ENCODE results near the gene R3HDM2. TPM values are rescaled to one million over a fixed set of nuclear protein-coding genes. Genes with fewer than 3 reads are reported as not detected.

The R3HDM2 gene
- total RNA-seq, 2 experiments from 2014 or later = 42.2 to 51.4 TPM

DNA sequence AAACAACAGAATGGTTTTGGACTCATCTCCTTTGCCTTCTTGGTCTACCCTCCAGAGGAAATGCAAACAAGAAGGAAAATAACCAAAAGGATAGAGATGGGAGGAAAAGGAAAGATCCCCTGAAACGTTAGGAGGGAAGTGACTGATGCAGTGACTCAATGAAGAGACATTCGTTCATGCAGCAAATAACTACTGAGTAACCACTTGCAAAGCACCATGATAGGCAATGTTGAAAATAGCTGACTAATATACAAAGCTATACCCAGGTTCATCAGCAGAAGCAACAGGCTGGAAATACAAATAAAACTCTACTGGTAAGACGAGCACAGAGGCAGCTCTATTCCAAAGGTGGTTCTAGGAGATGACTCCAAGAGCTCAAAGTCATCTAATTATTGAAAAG lies 41.8 kb downstream of the R3HDM2 start:
- Mint-ChIP-seq H3K4me1 (ENCODE audit: low read depth) (peaks cover 12% of the 10 kb centered on the region), H3K27me3 (no peaks in the 10 kb centered on the region), H3K27ac (peak overlapping the region; percentile 42), H3K4me3 (no peak overlapping the region), H3K9me3 (no peaks in the 10 kb centered on the region), H3K36me3 (peaks cover 18% of the 10 kb centered on the region)
- DNase-seq = no peak
- CTCF ChIA-PET = interaction anchor here (1.2 kb wide), 1 partner anchor 265 kb away, joined by 3 read pairs; no protein-coding TSS in a partner anchor
- intact Hi-C loops (cut with micrococcal nuclease) = no loop called here
- POLR2A ChIA-PET = no interaction called here

GRCh38 chr12:57388425-57388824 lies 42.4 kb downstream of the R3HDM2 start:
- no peak overlapping the region for H3K27ac Mint-ChIP-seq
- no peaks in the 10 kb centered on the region for H3K9me3 Mint-ChIP-seq
- no peak for DNase-seq
- peaks cover 18% of the 10 kb centered on the region for H3K36me3 Mint-ChIP-seq
- H3K27me3 Mint-ChIP-seq = no peaks in the 10 kb centered on the region
- POLR2A ChIA-PET = no interaction called here
- intact Hi-C loops (cut with micrococcal nuclease) = no loop called here
- H3K4me3 Mint-ChIP-seq = no peak overlapping the region
- CTCF ChIA-PET = no interaction called here
- peaks cover 12% of the 10 kb centered on the region for H3K4me1 Mint-ChIP-seq (ENCODE audit: low read depth)

DNA sequence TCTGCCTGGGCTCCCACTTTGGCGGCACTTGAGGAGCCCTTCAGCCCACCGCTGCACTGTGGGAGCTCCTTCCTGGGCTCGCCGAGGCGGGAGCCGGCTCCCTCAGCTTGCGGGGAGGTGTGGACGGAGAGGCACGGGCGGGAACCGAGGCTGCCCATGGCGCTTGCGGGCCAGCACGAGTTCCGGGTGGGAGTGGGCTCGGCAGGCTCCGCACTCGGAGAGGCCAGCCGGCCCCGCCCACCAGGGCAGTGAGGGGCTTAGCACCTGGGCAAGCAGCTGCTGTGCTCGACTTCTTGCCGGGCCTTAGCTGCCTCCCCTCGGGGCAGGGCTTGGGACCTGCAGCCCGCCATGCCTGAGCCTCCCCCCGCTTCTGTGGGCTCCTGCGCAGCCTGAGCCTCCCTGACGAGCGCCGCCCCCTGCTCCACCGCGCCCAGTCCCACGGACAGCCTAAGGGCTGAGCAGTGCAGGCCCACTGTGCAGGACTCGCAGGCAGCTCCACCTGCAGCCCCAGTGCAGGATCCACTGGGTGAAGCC lies 44.6 kb downstream of the R3HDM2 start:
- ChIA-PET CTCF (interaction anchor here (0.6 to 1.4 kb wide), 3 partner anchors 9 to 66 kb away, joined by 3 to 7 read pairs (median 4); no protein-coding TSS in a partner anchor), POLR2A (no interaction called here)
- intact Hi-C loops (cut with micrococcal nuclease) = no loop called here

DNA sequence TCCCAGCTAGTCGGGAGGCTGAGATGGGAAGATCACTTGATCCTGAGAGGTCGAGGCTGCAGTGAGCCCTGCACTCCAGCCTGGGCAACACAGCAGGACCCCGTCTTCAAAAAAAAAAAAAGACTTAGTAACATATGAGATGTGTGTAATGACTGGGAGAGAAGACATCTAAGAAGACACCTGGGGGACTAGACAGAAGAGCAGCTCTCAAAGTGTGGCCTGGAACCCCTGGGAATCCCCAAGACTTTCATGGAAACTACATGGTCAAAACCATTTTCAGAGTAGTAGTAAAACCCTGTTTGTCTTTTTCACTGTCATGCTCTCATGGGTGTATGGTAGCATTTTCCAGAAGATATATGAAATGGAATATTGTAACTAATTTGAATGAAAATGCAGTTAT lies 45.3 kb downstream of the R3HDM2 start:
- peaks cover 13% of the 10 kb centered on the region for H3K36me3 Mint-ChIP-seq
- ChIA-PET CTCF (interaction anchor here (0.6 to 1.4 kb wide), 2 partner anchors 25 to 66 kb away, joined by 4 to 7 read pairs; no protein-coding TSS in a partner anchor), POLR2A (no interaction called here)
- intact Hi-C loops (cut with micrococcal nuclease) = no loop called here
- peaks cover 18% of the 10 kb centered on the region for H3K4me1 Mint-ChIP-seq (ENCODE audit: low read depth)
- H3K4me3 Mint-ChIP-seq = no peak overlapping the region
- no peak overlapping the region for H3K27ac Mint-ChIP-seq
- no peaks in the 10 kb centered on the region for H3K27me3 Mint-ChIP-seq
- H3K9me3 Mint-ChIP-seq = no peaks in the 10 kb centered on the region
- DNase-seq = no peak

More for the DNA sequence above, 44.6 kb downstream of the R3HDM2 start:
- no peak for DNase-seq
- Mint-ChIP-seq H3K27ac (no peak overlapping the region), H3K4me3 (no peak overlapping the region), H3K27me3 (no peaks in the 10 kb centered on the region), H3K36me3 (peaks cover 11% of the 10 kb centered on the region), H3K4me1 (ENCODE audit: low read depth) (peaks cover 16% of the 10 kb centered on the region), H3K9me3 (no peaks in the 10 kb centered on the region)

GRCh38 chr12:57384478-57384877 lies 46.4 kb downstream of the R3HDM2 start:
- H3K4me1 Mint-ChIP-seq (ENCODE audit: low read depth) = peaks cover 18% of the 10 kb centered on the region
- DNase-seq = no peak
- peaks cover 13% of the 10 kb centered on the region for H3K36me3 Mint-ChIP-seq
- CTCF ChIA-PET = interaction anchor here (0.9 to 1.4 kb wide), 2 partner anchors 67 to 145 kb away, joined by 3 to 7 read pairs; no protein-coding TSS in a partner anchor
- POLR2A ChIA-PET = no interaction called here
- no peaks in the 10 kb centered on the region for H3K9me3 Mint-ChIP-seq
- H3K4me3 Mint-ChIP-seq = no peak overlapping the region
- H3K27ac Mint-ChIP-seq = no peak overlapping the region
- intact Hi-C loops (cut with micrococcal nuclease) = no loop called here
- no peaks in the 10 kb centered on the region for H3K27me3 Mint-ChIP-seq

- Mint-ChIP-seq H3K27ac (no peak overlapping the region), H3K27me3 (no peaks in the 10 kb centered on the region), H3K9me3 (no peaks in the 10 kb centered on the region), H3K36me3 (peaks cover 8% of the 10 kb centered on the region), H3K4me1 (ENCODE audit: low read depth) (peaks cover 19% of the 10 kb centered on the region), H3K4me3 (no peak overlapping the region)
- ChIA-PET POLR2A (no interaction called here), CTCF (no interaction called here)
- DNase-seq = no peak
- intact Hi-C loops (cut with micrococcal nuclease) = no loop called here
Observed at GRCh38 chr12:57381693-57382220, 49.1 kb downstream of the R3HDM2 start.

DNA sequence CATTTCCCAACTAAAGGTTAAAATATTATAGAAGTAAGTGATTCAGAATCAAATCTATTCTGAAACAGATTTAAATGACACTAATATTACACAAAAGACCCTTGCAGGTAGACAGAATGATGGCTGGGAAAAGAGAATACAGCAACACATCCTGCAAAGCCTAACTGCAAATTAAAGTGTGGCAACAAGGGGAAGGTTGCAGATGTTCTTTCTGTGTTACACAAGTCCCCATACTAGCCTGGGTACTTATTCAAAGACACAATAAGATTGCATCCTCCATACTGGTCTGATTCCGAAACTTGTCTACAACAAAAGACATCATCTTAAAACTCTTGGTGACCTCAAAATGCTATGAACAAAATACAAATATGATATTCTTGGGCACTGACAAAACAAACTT lies 50.5 kb downstream of the R3HDM2 start:
- Mint-ChIP-seq H3K27me3 (no peaks in the 10 kb centered on the region), H3K27ac (no peak overlapping the region), H3K36me3 (peaks cover 8% of the 10 kb centered on the region), H3K4me3 (no peak overlapping the region), H3K9me3 (no peaks in the 10 kb centered on the region), H3K4me1 (ENCODE audit: low read depth) (peaks cover 16% of the 10 kb centered on the region)
- intact Hi-C loops (cut with micrococcal nuclease) = no loop called here
- ChIA-PET CTCF (interaction anchor here (1.8 kb wide), 1 partner anchor 72 kb away, joined by 7 read pairs; no protein-coding TSS in a partner anchor), POLR2A (no interaction called here)
- DNase-seq = no peak

GRCh38 chr12:57377103-57377840 lies 53.6 kb downstream of the R3HDM2 start:
- DNase-seq = no peak
- Mint-ChIP-seq H3K4me1 (ENCODE audit: low read depth) (peaks cover 16% of the 10 kb centered on the region), H3K36me3 (peaks cover 8% of the 10 kb centered on the region), H3K9me3 (no peaks in the 10 kb centered on the region), H3K27me3 (no peaks in the 10 kb centered on the region), H3K4me3 (no peak overlapping the region), H3K27ac (no peak overlapping the region)
- intact Hi-C loops (cut with micrococcal nuclease) = no loop called here
- CTCF ChIA-PET = interaction anchor here (1.3 kb wide), 1 partner anchor 9 kb away, joined by 3 read pairs; no protein-coding TSS in a partner anchor
- POLR2A ChIA-PET = no interaction called here

GRCh38 chr12:57372233-57372632 lies 58.6 kb downstream of the R3HDM2 start:
- CTCF ChIA-PET = no interaction called here
- H3K4me1 Mint-ChIP-seq (ENCODE audit: low read depth) = peaks cover 4% of the 10 kb centered on the region
- peaks cover 3% of the 10 kb centered on the region for H3K9me3 Mint-ChIP-seq
- POLR2A ChIA-PET = no interaction called here
- no peaks in the 10 kb centered on the region for H3K27me3 Mint-ChIP-seq
- no peak overlapping the region for H3K4me3 Mint-ChIP-seq
- intact Hi-C loops (cut with micrococcal nuclease) = no loop called here
- peaks cover 14% of the 10 kb centered on the region for H3K36me3 Mint-ChIP-seq
- H3K27ac Mint-ChIP-seq = no peak overlapping the region
- no peak for DNase-seq

DNA sequence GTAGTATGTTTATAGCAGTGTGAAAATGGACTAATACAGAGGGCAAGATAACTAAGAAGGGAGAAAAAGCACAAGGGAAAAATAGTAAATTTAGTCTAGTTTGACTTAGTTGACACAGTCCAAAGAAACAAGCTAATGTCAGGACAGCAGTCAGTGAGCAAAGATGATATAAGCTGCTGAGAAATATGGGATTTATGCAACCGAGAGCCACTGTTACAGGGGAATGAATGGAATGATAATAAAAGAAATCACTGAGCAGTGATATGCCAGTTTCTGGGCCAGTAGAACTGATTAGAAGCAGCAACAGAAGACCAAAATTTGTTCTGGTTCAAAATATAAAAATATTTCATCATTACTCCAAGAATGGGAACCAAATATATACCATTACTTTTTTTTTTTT lies 60.1 kb downstream of the R3HDM2 start:
- no peak for DNase-seq
- CTCF ChIA-PET = interaction anchor here (1.0 kb wide), 1 partner anchor 82 kb away, joined by 3 read pairs; no protein-coding TSS in a partner anchor
- H3K27me3 Mint-ChIP-seq = no peaks in the 10 kb centered on the region
- H3K4me1 Mint-ChIP-seq (ENCODE audit: low read depth) = peaks cover 3% of the 10 kb centered on the region
- H3K36me3 Mint-ChIP-seq = peaks cover 24% of the 10 kb centered on the region
- intact Hi-C loops (cut with micrococcal nuclease) = no loop called here
- H3K9me3 Mint-ChIP-seq = peaks cover 15% of the 10 kb centered on the region
- POLR2A ChIA-PET = no interaction called here
- no peak overlapping the region for H3K27ac Mint-ChIP-seq
- H3K4me3 Mint-ChIP-seq = no peak overlapping the region

- ChIA-PET POLR2A (no interaction called here), CTCF (no interaction called here)
- Mint-ChIP-seq H3K27me3 (no peaks in the 10 kb centered on the region), H3K9me3 (peaks cover 15% of the 10 kb centered on the region), H3K4me1 (ENCODE audit: low read depth) (peaks cover 3% of the 10 kb centered on the region), H3K4me3 (no peak overlapping the region), H3K27ac (no peak overlapping the region), H3K36me3 (peaks cover 23% of the 10 kb centered on the region)
- intact Hi-C loops (cut with micrococcal nuclease) = no loop called here
- DNase-seq = no peak
Observed at GRCh38 chr12:57370072-57370471, 60.8 kb downstream of the R3HDM2 start.

GRCh38 chr12:57369202-57369601 lies 61.6 kb downstream of the R3HDM2 start:
- no peak overlapping the region for H3K27ac Mint-ChIP-seq
- CTCF ChIA-PET = no interaction called here
- POLR2A ChIA-PET = no interaction called here
- peaks cover 3% of the 10 kb centered on the region for H3K4me1 Mint-ChIP-seq (ENCODE audit: low read depth)
- H3K4me3 Mint-ChIP-seq = no peak overlapping the region
- H3K36me3 Mint-ChIP-seq = peaks cover 23% of the 10 kb centered on the region
- H3K27me3 Mint-ChIP-seq = no peaks in the 10 kb centered on the region
- intact Hi-C loops (cut with micrococcal nuclease) = no loop called here
- peaks cover 15% of the 10 kb centered on the region for H3K9me3 Mint-ChIP-seq
- DNase-seq = no peak
